ENCODE results near the gene IGHMBP2. TPM values are rescaled to one million over a fixed set of nuclear protein-coding genes. Genes with fewer than 3 reads are reported as not detected.

The IGHMBP2 gene
- total and polyA plus RNA-seq, 9 of the 15 experiments (the other 6 are each of a cell fraction or from before 2014, with no cell fraction given) = 1.6 to 24.8 (median 14.5) TPM

- TF ChIP-seq PRDM10 (IDR thresholded peaks at IDR 0.05; ENCODE audit: partially characterized antibody) (peak; percentile 53), TCF15 (CRISPR knock-in tag; IDR thresholded peaks at IDR 0.05) (no peak), MAX (CRISPR knock-in tag; IDR thresholded peaks at IDR 0.05) (peak; percentile 19; the same call in 1 of the 2 replicates), GATAD2B (IDR thresholded peaks at IDR 0.05; ENCODE audit: borderline replicate concordance) (no peak), PBX2 (CRISPR knock-in tag; IDR thresholded peaks at IDR 0.05; ENCODE audit: low read depth) (no peak), PBX2 (tag; conservative IDR thresholded peaks at IDR 0.05; ENCODE audit: low read depth) (peak; percentile 27; the same call in 1 of the 2 replicates), MEIS2 (IDR thresholded peaks at IDR 0.05; ENCODE audit: partially characterized antibody) (peak; percentile 81), ZNF518B (CRISPR knock-in tag; IDR thresholded peaks at IDR 0.05) (no peak), ATF1 (CRISPR knock-in tag; IDR thresholded peaks at IDR 0.05) (no peak), ATF1 (tag; IDR thresholded peaks at IDR 0.05) (peak; percentile 40; the same call in 1 of the 2 replicates), ETV5 (CRISPR knock-in tag; IDR thresholded peaks at IDR 0.05; ENCODE audit: low read depth) (peak; percentile 60), ARID1B (IDR thresholded peaks at IDR 0.05) (peak; percentile 40; the same call in 1 of the 2 replicates), TCF3 (CRISPR knock-in tag; IDR thresholded peaks at IDR 0.05) (peak; percentile 36; the same call in 1 of the 2 replicates), CBFA2T3 (IDR thresholded peaks at IDR 0.05) (peak; percentile 37; the same call in 1 of the 2 replicates), COPS2 (conservative IDR thresholded peaks at IDR 0.05) (no peak), ZNF507 (tag; conservative IDR thresholded peaks at IDR 0.05) (no peak), NEUROD1 (IDR thresholded peaks at IDR 0.05; ENCODE audit: borderline replicate concordance, low read depth, low read length, partially characterized antibody) (no peak), ILF3 (IDR thresholded peaks at IDR 0.05; ENCODE audit: borderline replicate concordance) (no peak)
These were observed 51.3 kb downstream of the IGHMBP2 start (continued) for GRCh38 chr11:68954836-68955606.
